Putamen (tissue), 1 donor: ENCODE data around the gene RSPH1.

ENCODE experiments used
- DNase-seq: peaks from one replicate; pipeline ENCODE4 v3.0.0-alpha.2; 2016; ENCODE audit warnings: low spot score

The RSPH1 gene

GRCh38 chr21:42496120-42496838 lies at the start of gene RSPH1:
Gene RSPH1, minus strand, starts transcription at chr21:42496224. Its CDS starts 38 bp downstream, at chr21:42496186.
- peak; percentile 99 for DNase-seq

- DNase-seq: no peak
Measured at GRCh38 chr21:42545745-42546144, 49.7 kb upstream of the RSPH1 start.

GRCh38 chr21:42545317-42545716 lies 49.3 kb upstream of the RSPH1 start:
- DNase-seq: no peak

DNA sequence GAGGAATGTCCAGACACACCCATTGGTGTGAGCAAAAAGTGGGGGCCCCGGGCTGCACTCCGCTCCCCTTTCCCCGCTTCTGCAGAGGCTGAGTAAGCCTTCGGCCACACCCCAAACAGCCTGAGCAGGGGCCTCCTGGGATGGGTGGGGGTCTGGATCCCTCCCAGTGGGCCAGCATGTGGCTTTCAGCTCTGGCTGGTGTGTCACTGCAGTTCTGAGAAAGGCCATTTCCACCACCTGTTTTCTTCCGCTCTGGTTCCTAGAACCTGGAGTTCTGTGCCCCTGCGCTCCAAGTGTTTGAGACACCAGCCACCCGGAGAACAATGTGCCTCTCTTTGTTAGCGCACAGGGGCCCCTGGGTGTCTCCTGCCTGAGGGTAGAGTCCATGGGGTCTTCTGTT lies 48.5 kb upstream of the RSPH1 start:
- DNase-seq: no peak

DNA sequence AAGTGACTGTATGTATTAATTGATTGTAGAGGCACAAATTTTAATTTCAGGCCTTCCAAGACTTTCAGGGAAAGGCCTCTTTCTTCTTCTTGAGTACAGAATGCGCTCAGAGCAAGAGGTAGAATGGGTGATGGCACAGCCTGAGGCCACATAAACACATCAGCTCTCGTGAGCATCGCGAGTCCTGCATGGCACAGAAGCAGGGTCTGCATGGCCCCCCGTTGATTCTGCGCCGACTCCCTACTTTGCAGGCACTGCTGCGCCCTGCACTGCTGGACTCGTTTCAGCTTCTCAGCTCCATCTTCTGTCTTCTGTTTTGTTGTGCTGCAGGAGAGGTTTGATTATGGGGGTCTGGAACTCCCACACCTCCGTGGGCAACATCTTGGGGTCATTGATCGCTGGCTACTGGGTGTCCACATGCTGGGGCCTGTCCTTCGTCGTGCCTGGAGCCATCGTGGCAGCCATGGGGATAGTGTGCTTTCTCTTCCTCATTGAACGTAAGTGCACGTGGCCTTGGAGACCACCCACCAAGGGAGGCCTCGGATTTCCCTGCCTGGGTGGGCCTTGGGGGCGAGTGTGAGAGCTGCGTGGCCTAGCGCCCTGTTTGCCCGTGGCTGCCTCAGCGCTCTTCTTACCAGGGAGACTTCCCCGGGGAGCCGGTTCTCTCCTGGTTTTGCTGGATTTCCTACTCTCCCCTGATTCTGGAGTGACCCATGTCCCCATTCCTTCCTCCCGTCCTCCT lies 47.3 kb upstream of the RSPH1 start:
- no peak for DNase-seq

GRCh38 chr21:42542596-42542995 lies 46.6 kb upstream of the RSPH1 start:
- no peak for DNase-seq

DNA sequence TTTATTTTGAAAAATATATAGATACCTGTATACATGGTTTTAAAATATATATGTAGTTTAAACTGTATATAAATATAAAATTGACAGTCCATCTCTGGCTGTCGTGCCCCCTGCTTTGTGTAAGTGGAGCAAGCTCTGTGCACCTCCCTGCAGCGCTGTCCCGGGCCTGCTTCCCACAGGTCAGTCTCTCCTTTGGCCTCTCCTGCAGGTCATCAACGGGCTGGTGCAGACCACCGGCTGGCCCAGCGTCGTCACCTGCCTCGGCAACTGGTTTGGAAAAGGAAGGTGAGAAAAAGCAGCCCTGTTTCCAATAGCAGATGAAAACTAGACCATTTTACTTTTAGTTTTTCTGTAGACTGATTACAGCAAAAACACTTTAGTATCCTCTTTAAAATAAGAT lies 46.2 kb upstream of the RSPH1 start:
- no peak for DNase-seq

DNA sequence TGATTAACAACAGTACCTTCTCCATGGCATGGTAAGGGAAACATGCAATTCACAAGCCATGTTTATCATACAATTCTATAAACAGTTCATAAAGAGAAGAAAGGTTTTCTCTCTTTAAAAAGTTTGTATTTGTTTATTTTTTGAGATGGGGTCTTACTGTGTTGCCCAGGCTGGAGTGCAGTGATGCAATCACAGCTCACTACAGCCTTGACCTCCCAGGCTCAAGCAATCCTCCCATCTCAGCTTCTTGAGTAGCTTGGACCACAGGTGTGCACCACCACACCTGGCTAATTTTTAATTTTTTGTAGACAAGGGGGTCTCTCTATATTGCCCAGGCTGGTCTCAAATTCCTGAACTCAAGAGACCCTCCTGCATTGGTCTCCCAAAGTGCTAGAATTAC lies 45.6 kb upstream of the RSPH1 start:
- DNase-seq: no peak

DNA sequence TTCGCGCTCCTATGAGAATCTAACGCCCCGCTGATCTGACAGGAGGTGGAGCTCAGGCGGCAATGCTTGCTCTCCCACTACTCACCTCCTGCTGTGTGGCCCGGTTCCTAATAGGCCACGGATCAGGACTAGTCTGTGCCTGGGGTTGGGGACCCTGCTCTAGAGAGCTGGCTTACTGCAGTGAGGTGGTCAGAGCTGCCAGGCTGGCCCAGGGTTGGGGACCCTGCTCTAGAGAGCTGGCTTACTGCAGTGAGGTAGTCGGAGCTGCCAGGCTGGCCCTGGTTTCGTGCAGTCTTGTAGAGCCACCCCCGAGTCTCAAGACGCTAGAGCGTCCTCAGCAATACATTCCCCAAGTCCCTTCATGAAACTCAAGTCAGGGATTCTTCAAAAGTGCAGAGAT lies 45.1 kb upstream of the RSPH1 start:
- no peak for DNase-seq

- no peak for DNase-seq
Measured at GRCh38 chr21:42540396-42540795, 44.4 kb upstream of the RSPH1 start.

GRCh38 chr21:42539931-42540343 lies 43.9 kb upstream of the RSPH1 start:
- DNase-seq: no peak

DNA sequence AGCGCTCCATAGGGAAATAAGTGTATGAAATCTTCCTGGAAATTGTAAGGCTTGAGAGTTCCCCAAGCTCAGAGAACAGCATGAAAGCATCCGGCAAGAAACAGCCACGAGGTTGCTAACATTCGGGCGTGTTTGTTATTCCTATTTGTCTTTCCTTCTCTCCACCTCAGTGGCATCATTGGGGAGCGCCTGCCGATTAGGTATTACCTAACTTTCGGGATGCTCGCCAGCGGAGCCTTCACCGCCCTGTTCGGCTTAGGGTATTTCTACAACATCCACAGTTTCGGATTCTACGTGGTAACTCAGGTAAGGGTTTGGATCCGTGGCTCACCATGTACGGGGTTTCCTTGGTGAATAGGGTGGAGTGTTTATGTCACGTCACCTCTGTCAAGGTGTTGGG lies 43.3 kb upstream of the RSPH1 start:
- DNase-seq: no peak

DNA sequence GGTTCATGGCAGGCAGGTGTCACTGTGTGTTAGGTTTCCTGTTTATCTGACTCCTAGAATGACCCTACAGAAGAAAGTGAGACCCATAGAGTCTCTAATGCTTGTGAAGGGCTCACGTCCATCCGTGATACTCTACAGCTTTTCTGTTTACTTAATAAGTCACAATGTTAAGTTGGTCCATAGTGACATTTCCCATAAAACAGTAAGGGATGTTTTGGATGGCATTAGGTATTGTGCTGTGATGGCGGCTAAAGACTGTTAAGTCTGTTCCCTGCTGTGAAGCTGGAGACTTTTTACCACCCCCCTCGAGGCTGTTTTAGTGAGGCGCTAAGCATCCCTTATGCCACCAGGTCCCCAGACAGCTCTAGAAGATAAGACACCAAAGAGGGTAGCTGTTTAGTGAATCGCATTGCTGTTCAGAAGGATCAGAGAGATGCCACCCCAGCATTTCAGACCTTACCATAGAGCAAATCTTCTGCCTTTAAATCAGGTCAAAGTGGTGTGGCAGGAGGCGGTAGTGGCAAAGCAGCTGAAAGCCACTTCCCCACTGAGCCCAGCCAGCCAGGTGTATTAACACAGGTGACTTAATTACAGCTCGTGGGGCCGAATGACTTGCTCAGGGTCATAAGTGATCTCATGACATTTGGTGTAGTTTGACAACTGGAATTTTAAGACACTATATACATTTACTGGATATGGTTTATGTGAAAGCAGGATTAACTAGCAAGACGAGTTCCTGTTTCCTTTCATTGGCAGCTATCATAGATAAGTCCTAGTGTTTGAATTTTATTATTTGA lies 42.7 kb upstream of the RSPH1 start:
- no peak for DNase-seq

GRCh38 chr21:42537106-42537742 lies 41.2 kb upstream of the RSPH1 start:
- DNase-seq: no peak

DNA sequence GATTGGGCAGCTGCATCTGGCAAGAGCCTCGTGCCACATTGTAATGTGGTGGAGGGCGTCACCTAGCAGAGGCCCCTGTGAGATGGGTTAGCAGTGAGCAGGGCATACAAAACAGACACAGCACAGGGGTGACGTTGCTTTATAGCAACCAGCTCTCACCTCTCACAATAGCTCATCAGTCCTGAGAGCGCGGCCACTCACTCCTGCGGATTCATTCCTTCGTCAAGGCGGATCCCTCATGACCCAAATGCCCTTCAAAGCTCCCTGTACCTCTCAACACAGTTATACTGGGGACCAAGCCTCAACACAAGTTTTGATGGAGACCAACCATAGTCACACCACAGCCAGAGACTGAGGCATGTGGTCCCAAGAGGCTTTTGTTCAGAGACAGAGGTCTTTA lies 40.6 kb upstream of the RSPH1 start:
- DNase-seq: no peak

DNA sequence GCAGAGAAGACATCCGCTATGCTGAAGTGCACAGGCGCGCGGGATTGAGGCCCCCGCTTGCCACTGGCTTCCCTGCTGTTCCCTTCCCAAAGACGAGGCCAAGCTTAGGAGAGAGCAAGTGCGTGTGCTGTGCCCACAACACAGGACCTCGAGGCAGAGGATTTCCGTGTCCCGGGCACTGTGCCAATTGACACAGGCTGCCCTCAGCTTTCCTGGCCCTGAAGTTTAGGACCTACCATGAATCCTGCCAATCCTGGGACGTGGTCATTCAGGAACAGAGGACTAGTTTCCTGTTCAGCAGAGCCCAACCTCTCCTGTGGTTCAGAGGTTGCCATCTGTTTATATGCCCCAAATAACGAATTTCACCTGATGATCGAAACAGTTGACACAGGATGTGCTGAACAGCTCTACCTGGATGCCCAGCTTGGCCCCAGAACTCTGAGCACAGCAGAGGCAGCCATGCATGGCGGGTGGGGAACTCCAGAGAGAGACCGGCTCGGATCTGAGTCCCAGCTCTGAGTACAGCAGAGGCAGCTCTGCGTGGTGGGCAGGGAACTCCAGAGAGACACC lies 39.7 kb upstream of the RSPH1 start:
- DNase-seq: no peak

- no peak for DNase-seq
Measured at GRCh38 chr21:42534421-42535378, 38.7 kb upstream of the RSPH1 start.

DNA sequence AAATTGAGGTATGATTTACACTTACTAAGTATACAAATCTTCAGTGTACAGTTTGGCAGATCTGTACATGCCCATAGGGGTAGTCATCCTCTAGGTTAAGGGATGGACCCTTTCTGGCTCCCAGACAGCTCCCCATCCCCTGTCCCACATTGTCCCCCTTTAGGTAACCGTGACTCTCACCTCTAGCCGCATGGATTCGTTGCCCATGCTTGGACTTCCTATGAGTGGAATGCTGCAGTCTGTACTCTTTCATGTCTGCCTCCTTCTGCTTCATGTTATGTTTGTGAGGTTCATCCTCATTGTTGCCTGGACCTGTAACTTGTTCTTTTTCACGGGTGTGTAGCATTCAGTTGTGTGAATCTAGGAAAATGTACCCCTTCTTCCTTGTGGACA lies 37.9 kb upstream of the RSPH1 start:
- no peak for DNase-seq

GRCh38 chr21:42533306-42533962 lies 37.4 kb upstream of the RSPH1 start:
- DNase-seq: no peak

GRCh38 chr21:42532466-42533181 lies 36.6 kb upstream of the RSPH1 start:
- peak; percentile 63 for DNase-seq
